ENCODE measurements around the gene AP1M2.

GRCh38 chr19:10537668-10538067 lies 49.4 kb downstream of the AP1M2 start:
- no peak for TF ChIP-seq CTCF (IDR thresholded peaks at IDR 0.05)
- TF ChIP-seq POLR2A (IDR thresholded peaks at IDR 0.05) = no peak
